H9 (cell line): ENCODE data around the gene ACSF3. TPM values are rescaled to one million over a fixed set of nuclear protein-coding genes. Genes with fewer than 3 reads are reported as not detected.
A peak's percentile ranks its signal among the peaks of the same experiment; 100 is the strongest.

Experiments
- DNase-seq: peaks from one replicate; pipeline ENCODE4 v3.0.0-alpha.2; 2017
- H2AFZ ChIP-seq: one replicate; pipeline ENCODE4 v1.6.1; 2013; ENCODE audit warnings: mild to moderate bottlenecking, low read length, control low read depth, moderate library complexity
- H2AK5ac ChIP-seq: 2 replicates; pipeline ENCODE4 v1.6.1; 2013; ENCODE audit warnings: low read length, control low read depth, mixed read lengths; ENCODE audit not compliant: insufficient read length
- H2BK120ac ChIP-seq: one replicate; pipeline ENCODE4 v1.6.1; 2013; ENCODE audit warnings: low read depth, mild to moderate bottlenecking, low read length, control low read depth, inconsistent platforms; ENCODE audit not compliant: poor library complexity, severe bottlenecking
- H2BK12ac ChIP-seq: 2 replicates; pipeline ENCODE4 v1.6.1; 2013; ENCODE audit warnings: low read length, control low read depth, mixed read lengths, low read depth; ENCODE audit not compliant: insufficient read length
- H2BK15ac ChIP-seq: 2 replicates; pipeline ENCODE4 v1.6.1; 2013; ENCODE audit warnings: low read depth, low read length, control low read depth
- H2BK20ac ChIP-seq: one replicate; pipeline ENCODE4 v1.6.1; 2013; ENCODE audit warnings: low read depth, mild to moderate bottlenecking, low read length, control low read depth, inconsistent platforms; ENCODE audit not compliant: poor library complexity, severe bottlenecking
- H2BK5ac ChIP-seq: 2 replicates; pipeline ENCODE4 v1.6.1; 2013; ENCODE audit warnings: low read length, control low read depth, mixed read lengths; ENCODE audit not compliant: insufficient read length
- H3K14ac ChIP-seq: 2 replicates; pipeline ENCODE4 v1.6.1; 2013; ENCODE audit warnings: low read length, control low read depth; ENCODE audit not compliant: insufficient read depth
- H3K18ac ChIP-seq: 2 replicates; pipeline ENCODE4 v1.6.1; 2013; ENCODE audit warnings: low read depth, mild to moderate bottlenecking, mixed read lengths, low read length, control low read depth; ENCODE audit not compliant: insufficient read length
- H3K23ac ChIP-seq: 2 replicates; pipeline ENCODE4 v1.6.1; 2013; ENCODE audit warnings: low read length, control low read depth, mixed read lengths, low read depth; ENCODE audit not compliant: insufficient read length
- H3K23me2 ChIP-seq: 2 replicates; pipeline ENCODE4 v1.6.1; 2013; ENCODE audit warnings: low read depth, mild to moderate bottlenecking, mixed read lengths, low read length, control low read depth; ENCODE audit not compliant: insufficient read length, poor library complexity, severe bottlenecking
- H3K27ac ChIP-seq: 2 replicates; pipeline ENCODE4 v1.5.1; 2013; ENCODE audit warnings: low read length, control low read depth, mixed read lengths, low read depth; ENCODE audit not compliant: insufficient read length
- H3K27me3 ChIP-seq: 2 replicates; pipeline ENCODE4 v1.6.1; 2013; ENCODE audit warnings: low read length, control low read depth, inconsistent platforms; ENCODE audit not compliant: insufficient read depth
- H3K4ac ChIP-seq: 2 replicates; pipeline ENCODE4 v1.6.1; 2013; ENCODE audit warnings: low read depth, mild to moderate bottlenecking, control low read depth, inconsistent platforms, low read length, moderate library complexity
- H3K4me1 ChIP-seq: 2 replicates; pipeline ENCODE4 v1.6.1; 2013; ENCODE audit warnings: low read length, control low read depth, inconsistent platforms; ENCODE audit not compliant: insufficient read depth
- H3K4me2 ChIP-seq: 2 replicates; pipeline ENCODE4 v1.6.1; 2013; ENCODE audit warnings: low read length, control low read depth, mixed read lengths; ENCODE audit not compliant: insufficient read length, insufficient read depth
- H3K56ac ChIP-seq: 2 replicates; pipeline ENCODE4 v1.6.1; 2013; ENCODE audit warnings: low read depth, mild to moderate bottlenecking, mixed read lengths, low read length, control low read depth; ENCODE audit not compliant: insufficient read length
- H3K79me1 ChIP-seq: 2 replicates; pipeline ENCODE4 v1.6.1; 2013; ENCODE audit warnings: low read depth, mild to moderate bottlenecking, moderate library complexity, low read length, control low read depth, inconsistent platforms; ENCODE audit not compliant: insufficient read depth, poor library complexity, severe bottlenecking
- H3K79me2 ChIP-seq: 2 replicates; pipeline ENCODE4 v1.6.1; 2013; ENCODE audit warnings: low read length, control low read depth, inconsistent platforms; ENCODE audit not compliant: insufficient read depth
- H3K9ac ChIP-seq: 2 replicates; pipeline ENCODE4 v1.6.1; 2013; ENCODE audit warnings: low read length, control low read depth, mixed read lengths; ENCODE audit not compliant: insufficient read length; ENCODE audit errors: extremely low read depth
- H3K9me3 ChIP-seq: one replicate; pipeline ENCODE4 v1.6.1; 2013; ENCODE audit warnings: low read depth, low read length, inconsistent platforms; ENCODE audit not compliant: control insufficient read depth
- H3T11ph ChIP-seq: one replicate; pipeline ENCODE4 v1.6.1; 2013; ENCODE audit warnings: mild to moderate bottlenecking, low read length, control low read depth, inconsistent platforms
- H4K20me1 ChIP-seq: one replicate; pipeline ENCODE4 v1.6.1; 2013; ENCODE audit not compliant: control insufficient read depth, insufficient read length, insufficient read depth
- H4K5ac ChIP-seq: 2 replicates; pipeline ENCODE4 v1.6.1; 2013; ENCODE audit warnings: low read depth, mild to moderate bottlenecking, mixed read lengths, low read length, control low read depth; ENCODE audit not compliant: insufficient read length
- H4K8ac ChIP-seq: replicated peaks from 2 replicates; pipeline ENCODE4 v1.6.1; 2013; ENCODE audit warnings: low read length, control low read depth, mixed read lengths, low read depth; ENCODE audit not compliant: insufficient read length
- H4K91ac ChIP-seq: 2 replicates; pipeline ENCODE4 v1.6.1; 2013; ENCODE audit warnings: low read depth, mild to moderate bottlenecking, moderate library complexity, mixed read lengths, low read length, control low read depth; ENCODE audit not compliant: insufficient read length
- H3K27ac Mint-ChIP-seq, 3 experiments: 2 replicates in 2 of 3; 3 replicates in 1 of 3; pipeline ENCODE4 v1.8.0; 2020 to 2021; ENCODE audit warnings: mixed read lengths in 3 of 3, mild to moderate bottlenecking in 1 of 3, moderate library complexity in 1 of 3
- H3K27me3 Mint-ChIP-seq: 2 replicates; pipeline ENCODE4 v1.8.0; 2021; ENCODE audit warnings: low read depth, mild to moderate bottlenecking, moderate library complexity, mixed read lengths
- H3K36me3 Mint-ChIP-seq, 3 experiments: 2 replicates in 2 of 3; 3 replicates in 1 of 3; pipeline ENCODE4 v1.8.0; 2020 to 2021; ENCODE audit warnings: low read depth in 3 of 3, mixed read lengths in 3 of 3; ENCODE audit not compliant: insufficient read depth in 1 of 3
- H3K4me1 Mint-ChIP-seq, 2 experiments: 2 replicates each; pipeline ENCODE4 v1.8.0; 2020; ENCODE audit warnings: mixed read lengths in 2 of 2
- H3K4me3 Mint-ChIP-seq, 2 experiments: 2 replicates in 1 of 2; 3 replicates in 1 of 2; pipeline ENCODE4 v1.8.0; 2020 to 2021; ENCODE audit warnings: mild to moderate bottlenecking in 2 of 2, mixed read lengths in 2 of 2, moderate library complexity in 1 of 2
- H3K9me3 Mint-ChIP-seq, 2 experiments: 2 replicates in 1 of 2; 3 replicates in 1 of 2; pipeline ENCODE4 v1.8.0; 2020; ENCODE audit warnings: mild to moderate bottlenecking in 2 of 2, mixed read lengths in 2 of 2, moderate library complexity in 1 of 2
- WGBS: extraction: QIAGEN DNeasy Blood & Tissue Kit; methylation state at CpG from one replicate; pipeline ENCODE4 v1.1.7; 2013; ENCODE audit warnings: missing lambda C conversion rate, low lambda C conversion rate, mixed read lengths; ENCODE audit not compliant: insufficient read length; ENCODE audit errors: extremely low coverage; 5-methylcytosine and 5-hydroxymethylcytosine counted together
- total RNA-seq: library from RNA; stranded (reverse); gene quantifications from 2 replicates; pipeline ENCODE4 v1.2.1, GENCODE V29; 2021
- TF ChIP-seq, protein P1 (sequence below): fragments of 200-600 bp; sonication (generic); conservative IDR thresholded peaks from 3 replicates; pipeline ENCODE4 v1.8.0; 2021; ENCODE audit warnings: antibody characterized with exemption, mild to moderate bottlenecking

The ACSF3 gene
- total RNA-seq, 1 experiment from 2014 or later = 31.3 TPM

DNA sequence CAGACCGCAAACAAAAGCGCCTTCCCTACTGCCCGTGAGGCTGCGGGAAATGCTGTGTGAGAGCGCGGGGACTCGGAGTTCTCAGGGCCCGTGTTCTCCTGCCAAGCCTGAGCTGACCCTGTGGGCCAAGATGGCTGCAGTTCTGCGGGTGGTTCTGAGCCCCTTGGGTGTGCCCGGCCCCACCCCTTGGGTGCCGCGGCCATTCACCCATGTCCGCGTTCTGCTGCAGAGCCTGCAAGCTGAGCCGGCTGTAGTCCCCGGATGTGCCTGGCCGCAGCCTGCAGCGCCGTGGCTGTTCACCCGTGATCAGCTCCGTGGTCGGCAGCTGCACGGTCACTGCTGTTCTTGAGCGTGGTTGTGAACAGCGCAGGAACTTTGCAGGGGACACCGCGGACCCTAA, 20.0 kb downstream of the ACSF3 start:
- Histone ChIP-seq H3K9ac (no peak overlapping the region), H3K79me2 (no peaks in the 10 kb centered on the region), H2AK5ac (no peak overlapping the region), H2BK15ac (no peak overlapping the region), H4K20me1 (peaks cover 2% of the 10 kb centered on the region), H2BK5ac (no peak overlapping the region), H4K5ac (no peak overlapping the region), H2BK12ac (no peak overlapping the region), H3K4ac (no peak overlapping the region), H2AFZ (no peak overlapping the region), H2BK20ac (no peak overlapping the region), H3K23me2 (no peaks in the 10 kb centered on the region), H3K14ac (no peak overlapping the region), H3K79me1 (no peaks in the 10 kb centered on the region), H4K8ac (no peak overlapping the region), H2BK120ac (no peak overlapping the region), H3K27ac (no peak overlapping the region), H3K18ac (no peak overlapping the region), H3K4me2 (no peak overlapping the region), H3K9me3 (no peaks in the 10 kb centered on the region), H3K23ac (no peak overlapping the region), H3K4me1 (no peaks in the 10 kb centered on the region; the same call in 1 of the 2 replicates), H3K56ac (no peak overlapping the region), H3K27me3 (no peaks in the 10 kb centered on the region), H3T11ph (no peak overlapping the region), H4K91ac (no peak overlapping the region)
- Mint-ChIP-seq H3K9me3 (no peaks in the 10 kb centered on the region), H3K27ac (peak overlapping the region in 1 of 3 experiments; percentile 87; a peak in 1 of 7 replicates), H3K27me3 (no peaks in the 10 kb centered on the region), H3K4me3 (no peak overlapping the region), H3K4me1 (peaks cover 19 to 21% of the 10 kb centered on the region in 2 experiments), H3K36me3 (peaks cover 16 to 39% (median 39%) of the 10 kb centered on the region in 3 experiments)
- no peak for DNase-seq
- TF ChIP-seq, protein P1, sequence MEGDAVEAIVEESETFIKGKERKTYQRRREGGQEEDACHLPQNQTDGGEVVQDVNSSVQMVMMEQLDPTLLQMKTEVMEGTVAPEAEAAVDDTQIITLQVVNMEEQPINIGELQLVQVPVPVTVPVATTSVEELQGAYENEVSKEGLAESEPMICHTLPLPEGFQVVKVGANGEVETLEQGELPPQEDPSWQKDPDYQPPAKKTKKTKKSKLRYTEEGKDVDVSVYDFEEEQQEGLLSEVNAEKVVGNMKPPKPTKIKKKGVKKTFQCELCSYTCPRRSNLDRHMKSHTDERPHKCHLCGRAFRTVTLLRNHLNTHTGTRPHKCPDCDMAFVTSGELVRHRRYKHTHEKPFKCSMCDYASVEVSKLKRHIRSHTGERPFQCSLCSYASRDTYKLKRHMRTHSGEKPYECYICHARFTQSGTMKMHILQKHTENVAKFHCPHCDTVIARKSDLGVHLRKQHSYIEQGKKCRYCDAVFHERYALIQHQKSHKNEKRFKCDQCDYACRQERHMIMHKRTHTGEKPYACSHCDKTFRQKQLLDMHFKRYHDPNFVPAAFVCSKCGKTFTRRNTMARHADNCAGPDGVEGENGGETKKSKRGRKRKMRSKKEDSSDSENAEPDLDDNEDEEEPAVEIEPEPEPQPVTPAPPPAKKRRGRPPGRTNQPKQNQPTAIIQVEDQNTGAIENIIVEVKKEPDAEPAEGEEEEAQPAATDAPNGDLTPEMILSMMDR = no peak
- WGBS = no CpG with 5 or more reads among the region's 27 CpGs
